Prostate gland (tissue), 2 donors: Measurements from ENCODE around the gene RALGPS1. TPM values are rescaled to one million over a fixed set of nuclear protein-coding genes. Genes with fewer than 3 reads are reported as not detected.

Experiments
- DNase-seq: peaks from one replicate; pipeline ENCODE4 v3.0.0-alpha.2; 2019; ENCODE audit warnings: low spot score
- H3K27ac ChIP-seq, 2 donors: fragments of 200-600 bp; sonication (generic); 2 replicates each; pipeline ENCODE4 v1.5.1; 2017 to 2019
- H3K27me3 ChIP-seq: fragments of 200-600 bp; sonication (generic); replicated peaks from 2 replicates; pipeline ENCODE4 v1.5.1; 2019; ENCODE audit not compliant: insufficient read depth
- H3K36me3 ChIP-seq, 2 donors: fragments of 200-600 bp; sonication (generic); 1 replicate in 1 of 2; 2 replicates in 1 of 2; pipeline versions ENCODE4 v1.5.1 to v1.8.1; 2017 to 2019
- H3K4me1 ChIP-seq: fragments of 200-600 bp; sonication (generic); replicated peaks from 2 replicates; pipeline ENCODE4 v1.5.1; 2019
- H3K4me3 ChIP-seq, 2 donors: fragments of 200-600 bp; sonication (generic); 2 replicates each; pipeline ENCODE4 v1.5.1; 2017 to 2019
- H3K9me3 ChIP-seq: fragments of 200-600 bp; sonication (generic); 2 replicates; pipeline ENCODE4 v1.5.1; 2017
- POLR2A ChIP-seq: fragments of 450-650 bp; IDR thresholded peaks from one replicate; pipeline ENCODE4 v1.6.1; 2016; ENCODE audit warnings: antibody characterized with exemption, mild to moderate bottlenecking
- POLR2AphosphoS5 ChIP-seq: sonication (generic); formaldehyde crosslinking; IDR thresholded peaks from one replicate; pipeline ENCODE4 v1.6.1; 2017; ENCODE audit warnings: antibody characterized with exemption
- WGBS: methylation state at CpG from one replicate; pipeline ENCODE4 v1.1.5; 2018; 5-methylcytosine and 5-hydroxymethylcytosine counted together
- intact Hi-C: fragments of 100-400 bp; cut with DNase I; formaldehyde crosslinking; loops from one replicate; pipeline ENCODE4 v1.14.2; 2022
- total RNA-seq, 2 donors: library from RNA; depleted of rRNA; stranded (reverse); fragments of >200 nt; gene quantifications; one replicate each; pipeline ENCODE4 v1.1.0, GENCODE V29; 2016
- TF ChIP-seq, protein P1 (sequence below), 4 experiments: fragments of 200-600 bp in 2 of 4; fragments of 450-650 bp in 2 of 4; sonication (generic) in 2 of 4; IDR thresholded peaks; 1 replicate in 3 of 4; 2 replicates in 1 of 4; pipeline ENCODE4 v1.5.1; 2016 to 2019; ENCODE audit warnings: antibody characterized with exemption in 4 of 4, mild to moderate bottlenecking in 2 of 4, moderate library complexity in 2 of 4

The RALGPS1 gene
- total RNA-seq, 2 donors from 2014 or later: 14.7 to 20.7 TPM

DNA sequence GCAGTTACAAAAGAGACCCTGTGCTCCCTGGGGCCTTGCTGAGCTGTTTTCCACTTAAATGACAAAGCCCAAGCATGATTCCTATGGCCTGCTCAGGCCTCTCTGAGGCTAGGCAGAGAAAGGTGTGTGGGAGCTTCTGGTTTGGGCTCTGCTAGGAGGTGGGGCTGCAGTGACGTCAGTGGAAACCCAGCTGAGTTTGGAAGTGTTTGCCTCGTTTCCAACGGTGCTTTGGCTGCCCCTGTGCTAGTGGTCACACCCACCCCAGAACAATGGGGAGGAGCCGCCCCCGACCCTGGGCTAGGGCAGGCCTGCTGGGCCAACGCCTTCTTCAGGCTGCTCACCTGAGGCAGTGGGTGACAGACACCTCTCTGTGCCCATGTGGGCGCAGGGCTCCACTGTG is 197.5 kb downstream of the RALGPS1 start:
- Histone ChIP-seq H3K36me3 (no peaks in the 10 kb centered on the region), H3K4me3 (no peak overlapping the region), H3K4me1 (no peaks in the 10 kb centered on the region), H3K27ac (no peak overlapping the region), H3K9me3 (no peaks in the 10 kb centered on the region), H3K27me3 (no peaks in the 10 kb centered on the region)
- TF ChIP-seq POLR2AphosphoS5: no peak
- no peak for TF ChIP-seq POLR2A
- TF ChIP-seq, protein P1, sequence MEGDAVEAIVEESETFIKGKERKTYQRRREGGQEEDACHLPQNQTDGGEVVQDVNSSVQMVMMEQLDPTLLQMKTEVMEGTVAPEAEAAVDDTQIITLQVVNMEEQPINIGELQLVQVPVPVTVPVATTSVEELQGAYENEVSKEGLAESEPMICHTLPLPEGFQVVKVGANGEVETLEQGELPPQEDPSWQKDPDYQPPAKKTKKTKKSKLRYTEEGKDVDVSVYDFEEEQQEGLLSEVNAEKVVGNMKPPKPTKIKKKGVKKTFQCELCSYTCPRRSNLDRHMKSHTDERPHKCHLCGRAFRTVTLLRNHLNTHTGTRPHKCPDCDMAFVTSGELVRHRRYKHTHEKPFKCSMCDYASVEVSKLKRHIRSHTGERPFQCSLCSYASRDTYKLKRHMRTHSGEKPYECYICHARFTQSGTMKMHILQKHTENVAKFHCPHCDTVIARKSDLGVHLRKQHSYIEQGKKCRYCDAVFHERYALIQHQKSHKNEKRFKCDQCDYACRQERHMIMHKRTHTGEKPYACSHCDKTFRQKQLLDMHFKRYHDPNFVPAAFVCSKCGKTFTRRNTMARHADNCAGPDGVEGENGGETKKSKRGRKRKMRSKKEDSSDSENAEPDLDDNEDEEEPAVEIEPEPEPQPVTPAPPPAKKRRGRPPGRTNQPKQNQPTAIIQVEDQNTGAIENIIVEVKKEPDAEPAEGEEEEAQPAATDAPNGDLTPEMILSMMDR (IDR thresholded peaks at IDR 0.05): no peak
- 37% methylated on average over 7 of the region's 7 CpGs for WGBS
- intact Hi-C loops: loop anchor here (10.0 kb wide), 1 partner anchor 167 kb away; no protein-coding TSS in a partner anchor
- DNase-seq: no peak

DNA sequence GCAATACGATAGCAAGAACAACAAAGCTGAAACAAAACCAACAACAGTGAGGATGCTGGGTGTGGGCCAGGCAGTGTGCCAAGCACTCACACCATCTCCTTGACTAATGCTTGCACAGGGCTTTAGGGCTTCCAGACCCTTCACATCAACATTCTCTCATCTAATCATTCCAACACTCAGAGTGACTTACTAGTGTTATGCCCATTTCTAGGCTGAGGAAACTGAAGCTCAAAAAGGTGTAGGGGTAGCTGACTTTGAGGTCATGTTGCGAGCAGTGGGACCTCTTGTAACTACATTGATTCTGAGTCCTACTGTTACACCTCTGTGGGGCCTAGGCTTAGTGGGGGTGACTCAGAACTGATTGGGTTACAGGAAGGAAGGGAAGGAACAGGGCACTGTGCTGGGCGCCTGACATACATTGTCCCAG is 198.2 kb downstream of the RALGPS1 start:
- intact Hi-C loops: loop anchor here (10.0 kb wide), 1 partner anchor 168 kb away; no protein-coding TSS in a partner anchor
- no peaks in the 10 kb centered on the region for H3K9me3 ChIP-seq
- no peak overlapping the region for H3K27ac ChIP-seq
- H3K27me3 ChIP-seq: no peaks in the 10 kb centered on the region
- H3K4me3 ChIP-seq: no peak overlapping the region
- DNase-seq: no peak
- H3K4me1 ChIP-seq: no peaks in the 10 kb centered on the region
- no peak for TF ChIP-seq POLR2AphosphoS5
- TF ChIP-seq, protein P1 (IDR thresholded peaks at IDR 0.05): no peak
- no peak for TF ChIP-seq POLR2A
- no peaks in the 10 kb centered on the region for H3K36me3 ChIP-seq
- WGBS: 92% methylated on average over 3 of the region's 3 CpGs

DNA sequence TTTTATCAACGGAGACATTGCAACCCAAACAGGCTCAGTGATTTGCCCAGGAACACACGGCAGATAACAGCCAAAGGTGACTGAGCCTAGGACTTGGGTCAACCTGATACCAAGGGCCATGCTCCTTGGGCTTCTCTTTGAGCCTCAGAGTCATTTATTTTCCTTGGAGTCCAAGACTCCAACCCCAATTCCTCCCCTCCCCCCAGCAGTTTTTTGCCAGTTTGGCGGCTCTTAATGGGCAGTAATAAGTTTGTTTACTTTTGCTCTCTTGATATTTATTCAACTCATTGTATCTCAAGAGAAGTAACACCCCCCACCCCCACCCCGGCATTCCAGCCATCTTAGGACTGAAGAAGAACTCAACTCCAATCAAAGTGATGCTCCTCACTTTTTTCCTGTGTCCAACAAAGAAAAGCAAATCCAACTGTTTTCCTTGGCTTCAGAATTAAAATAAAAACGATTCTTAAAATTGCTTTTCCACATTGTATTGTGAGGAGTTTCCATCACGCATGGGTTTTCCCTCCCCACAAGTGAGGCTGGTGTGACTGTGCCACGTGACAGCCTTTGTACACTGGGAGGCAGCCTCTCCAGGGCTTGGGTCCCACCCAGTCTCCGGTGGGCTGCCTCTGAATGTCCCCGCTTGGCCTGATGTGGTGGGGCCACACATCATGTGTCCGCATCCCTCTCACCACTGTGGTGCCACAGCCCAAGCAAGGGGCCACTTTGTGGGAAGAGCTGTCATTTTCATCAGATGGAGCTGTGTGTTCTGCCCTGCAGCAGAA is 198.8 kb downstream of the RALGPS1 start:
- Histone ChIP-seq H3K4me1 (no peaks in the 10 kb centered on the region), H3K9me3 (no peaks in the 10 kb centered on the region), H3K36me3 (no peaks in the 10 kb centered on the region), H3K4me3 (no peak overlapping the region), H3K27me3 (no peaks in the 10 kb centered on the region), H3K27ac (no peak overlapping the region)
- intact Hi-C loops: loop anchor here (10.0 kb wide), 1 partner anchor 169 kb away; no protein-coding TSS in a partner anchor
- no peak for DNase-seq
- WGBS: 71% methylated on average over 10 of the region's 10 CpGs
- TF ChIP-seq, protein P1 (IDR thresholded peaks at IDR 0.05): no peak
- TF ChIP-seq POLR2A: no peak
- TF ChIP-seq POLR2AphosphoS5: no peak

DNA sequence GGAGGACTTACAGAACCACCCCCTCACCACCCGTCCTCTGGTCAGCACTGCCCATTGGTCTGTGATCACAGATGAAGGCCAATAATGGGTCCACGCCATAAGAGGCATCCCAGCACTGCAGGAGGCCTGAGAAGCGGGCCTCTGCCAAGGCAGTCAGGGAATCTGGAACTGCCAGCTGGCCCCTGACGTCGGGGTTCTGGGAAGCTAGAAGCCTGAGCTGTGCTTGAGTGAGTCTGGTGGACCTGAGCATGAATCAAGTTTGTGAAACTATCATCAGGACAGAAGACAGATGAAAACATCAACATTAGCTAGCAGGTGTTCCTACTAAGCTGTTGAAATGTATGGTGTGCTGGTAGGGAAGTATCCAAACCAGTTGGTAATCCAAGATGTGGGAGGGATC is 200.0 kb downstream of the RALGPS1 start:
- H3K9me3 ChIP-seq: no peaks in the 10 kb centered on the region
- no peaks in the 10 kb centered on the region for H3K27me3 ChIP-seq
- 89% methylated on average over 5 of the region's 5 CpGs for WGBS
- H3K4me3 ChIP-seq: no peak overlapping the region
- TF ChIP-seq POLR2AphosphoS5 (no peak), POLR2A (no peak)
- TF ChIP-seq, protein P1 (IDR thresholded peaks at IDR 0.05): no peak
- no peak overlapping the region for H3K27ac ChIP-seq
- intact Hi-C loops: loop anchor here (10.0 kb wide), 1 partner anchor 170 kb away; no protein-coding TSS in a partner anchor
- no peak for DNase-seq
- H3K36me3 ChIP-seq: no peaks in the 10 kb centered on the region
- H3K4me1 ChIP-seq: no peaks in the 10 kb centered on the region
